HG03064 (cell line): ENCODE measurements around the gene NARF.
"Not testable (repeated sequence)": the region's sequence is repeated elsewhere in the genome, so short reads cannot be mapped to it uniquely, and the experiment has no call there.

Experiments
- ATAC-seq: cut with Tn5 transposase; IDR thresholded peaks from one replicate; pipeline ENCODE4 v1.9.1; 2021; ENCODE audit warnings: low read depth; ENCODE audit not compliant: unreplicated experiment

The NARF gene

DNA sequence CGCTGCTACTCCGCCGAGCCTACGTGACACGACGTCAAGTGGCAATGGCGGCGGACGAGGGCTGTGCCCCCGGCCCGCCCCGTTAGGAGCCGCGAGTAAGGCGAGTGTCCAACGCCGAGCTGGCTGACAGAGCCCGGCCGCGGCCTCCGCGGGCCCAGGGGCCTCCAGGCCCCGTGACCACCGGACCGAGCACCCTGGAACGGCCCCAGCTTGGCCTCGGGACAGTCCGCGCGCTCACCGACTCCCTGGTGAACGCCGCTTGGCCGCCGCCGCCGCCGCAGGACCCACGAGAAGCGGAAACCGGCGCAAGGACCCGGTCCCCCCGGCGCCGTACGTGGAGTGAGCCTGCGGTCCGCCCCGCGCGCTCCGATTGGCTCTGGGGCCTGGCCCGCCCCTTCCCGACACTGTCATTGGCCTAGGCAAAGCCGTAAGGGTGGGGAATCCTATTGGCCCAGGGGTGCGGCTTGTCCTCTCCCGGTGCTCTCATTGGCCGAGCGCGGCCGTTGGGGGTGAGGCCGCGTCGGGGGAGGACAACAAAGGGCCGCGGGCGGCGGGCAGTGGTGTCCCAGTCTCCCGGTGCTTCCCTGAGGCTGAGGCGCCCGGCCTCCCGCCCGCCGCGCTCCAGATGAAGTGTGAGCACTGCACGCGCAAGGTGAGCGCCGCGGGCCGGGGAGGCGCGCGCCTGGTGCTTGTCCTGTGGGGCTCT lies at the start of gene NARF:
Gene NARF, plus strand, starts transcription at position 563 of the 706 bp plus-strand sequence. Its CDS starts 63 bp downstream, at position 626.
- ATAC-seq: peak; percentile 86

DNA sequence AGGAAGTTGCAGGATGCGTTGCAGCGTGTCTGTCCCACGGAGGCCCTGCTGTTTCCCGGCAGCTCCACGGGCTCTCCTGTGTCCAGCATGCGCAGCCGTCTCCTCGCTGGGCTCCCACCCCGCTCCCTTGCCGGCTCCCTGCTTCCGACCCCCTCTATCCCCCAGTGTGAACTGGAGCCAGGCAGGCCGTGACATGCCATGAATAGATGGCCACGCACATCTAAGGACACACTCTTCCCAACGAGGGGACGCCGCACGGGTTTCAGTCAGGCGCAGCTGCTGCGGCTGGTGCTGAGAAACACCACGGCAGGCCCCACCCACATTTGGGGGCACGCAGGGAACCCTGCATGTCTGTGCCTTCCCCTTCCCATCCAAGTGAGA lies 49.6 kb upstream of the NARF start:
- no peak for ATAC-seq

DNA sequence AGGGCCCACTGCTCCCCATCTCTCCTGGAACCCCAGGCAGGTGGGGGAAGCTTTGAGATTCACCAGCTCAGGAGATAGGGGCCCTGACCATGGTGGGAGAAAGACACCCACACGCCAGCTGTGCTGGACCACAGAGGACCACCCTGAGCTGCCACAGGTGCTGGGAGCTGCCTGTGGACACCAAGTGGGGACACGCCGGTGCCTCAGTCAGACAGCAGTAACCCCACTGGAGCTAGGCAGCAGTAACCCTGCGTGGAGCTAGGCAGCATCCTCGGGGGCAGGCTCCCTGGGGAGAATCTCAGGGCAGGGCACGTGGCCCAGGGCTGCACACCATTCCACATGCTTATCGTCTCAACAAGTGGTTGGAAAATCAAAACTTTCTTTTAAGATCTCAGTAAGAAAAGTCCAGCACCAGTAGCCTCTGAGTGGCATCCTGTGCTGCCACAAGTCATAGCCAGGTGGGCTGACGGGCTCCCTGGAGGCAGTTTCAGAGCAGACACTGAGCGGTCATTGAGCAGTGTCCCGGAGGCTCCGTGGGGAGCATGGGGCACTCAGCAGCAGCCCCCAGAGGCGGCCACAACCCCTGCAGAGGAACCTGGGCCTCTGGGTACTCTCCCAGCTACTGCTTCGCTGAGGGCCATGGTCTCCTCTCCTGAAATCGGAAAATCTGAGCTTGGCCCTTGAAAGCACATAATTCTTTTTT lies 48.4 kb upstream of the NARF start:
- no peak for ATAC-seq

DNA sequence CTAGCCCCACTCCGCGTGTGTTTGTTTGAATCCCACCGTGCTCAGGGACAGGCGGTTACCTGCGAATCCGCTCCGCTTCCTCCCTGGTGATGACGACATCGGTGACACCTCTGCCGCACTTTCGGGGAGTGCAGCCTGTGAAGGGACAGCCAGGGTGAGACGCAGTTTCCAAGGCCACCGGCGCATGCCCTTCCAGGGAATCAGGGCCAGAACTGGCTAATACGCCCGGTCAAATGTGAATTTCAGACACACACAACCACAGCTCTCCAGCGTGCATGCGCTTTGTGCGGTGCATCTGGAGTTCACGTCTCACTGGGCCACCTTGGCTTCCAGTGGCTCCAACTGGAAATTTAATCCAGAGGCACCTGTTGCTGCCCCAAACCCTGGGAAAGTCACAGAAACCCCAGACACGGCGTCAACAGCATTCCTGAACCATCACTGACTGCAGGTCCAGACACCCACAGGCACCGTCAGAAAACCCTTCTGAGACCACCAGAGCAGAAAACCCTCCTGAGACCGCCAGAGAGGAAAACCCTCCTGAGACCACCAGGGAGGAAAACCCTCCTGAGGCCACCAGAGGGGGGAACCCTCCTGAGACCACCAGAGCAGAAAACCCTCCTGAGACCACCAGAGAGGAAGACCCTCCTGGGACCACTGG lies 47.0 kb upstream of the NARF start:
- no peak for ATAC-seq

DNA sequence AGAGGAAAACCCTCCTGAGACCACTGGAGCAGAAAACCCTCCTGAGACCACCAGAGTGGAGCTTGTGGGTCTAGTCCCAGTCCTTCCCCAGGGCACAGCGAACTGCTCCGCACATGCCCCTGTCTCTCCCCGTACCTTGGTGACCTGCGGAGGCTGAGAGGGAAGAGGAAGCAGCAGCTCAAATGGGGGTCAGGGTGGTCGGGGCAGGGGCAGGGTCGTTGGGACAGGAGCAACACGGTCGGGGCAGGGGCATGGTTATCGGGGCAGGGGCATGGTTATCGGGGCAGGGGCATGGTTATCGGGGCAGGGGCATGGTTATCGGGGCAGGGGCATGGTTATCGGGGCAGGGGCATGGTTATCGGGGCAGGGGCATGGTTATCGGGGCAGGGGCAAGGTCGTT lies 46.5 kb upstream of the NARF start:
- ATAC-seq: not testable (repeated sequence)

DNA sequence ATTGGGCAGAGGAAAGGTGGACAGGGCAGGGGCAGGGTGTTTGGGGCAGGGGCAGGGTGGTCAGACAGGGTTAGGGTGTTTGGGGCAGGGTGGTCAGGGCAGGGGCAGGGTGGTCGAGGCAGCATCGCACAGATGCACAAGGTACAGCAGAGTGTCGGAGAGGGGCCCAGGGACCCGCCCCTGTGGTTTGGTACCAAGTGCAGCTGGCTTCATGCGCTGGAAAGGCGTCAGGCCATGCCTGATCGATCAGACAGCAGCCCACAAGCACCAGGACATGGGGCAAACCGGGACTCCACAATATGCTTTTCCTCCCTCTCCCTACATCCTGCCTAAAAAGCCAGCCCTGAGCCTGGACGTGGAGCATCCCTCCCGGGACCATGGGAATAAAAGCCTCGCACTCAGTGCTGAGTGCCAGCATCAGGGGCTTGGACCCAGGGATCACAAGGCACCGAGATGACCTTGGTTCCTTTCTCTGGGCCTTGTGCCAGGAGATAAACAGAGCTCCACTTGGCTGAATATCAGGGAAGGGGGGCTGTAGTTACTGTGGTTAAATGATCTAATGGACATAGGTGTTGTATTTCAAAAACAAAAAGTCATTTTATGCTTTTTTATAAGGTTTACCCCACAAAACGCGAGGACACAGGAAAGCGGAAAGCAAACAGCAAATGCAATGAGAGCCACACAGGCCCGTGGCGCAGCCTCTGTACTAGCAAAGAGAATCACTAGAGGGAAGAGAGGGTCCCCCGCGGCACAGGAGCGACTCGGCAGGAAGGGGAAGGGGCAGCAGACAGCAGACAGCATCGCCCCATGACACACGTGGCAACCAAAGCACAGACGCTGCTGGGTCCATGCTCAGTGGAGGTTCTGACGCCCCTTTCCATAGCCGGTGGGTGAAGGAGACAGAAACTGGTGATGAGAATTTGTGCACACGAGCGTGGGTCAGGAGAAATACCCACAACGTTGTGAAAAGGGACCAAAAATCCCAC lies 45.7 kb upstream of the NARF start:
- no peak for ATAC-seq

DNA sequence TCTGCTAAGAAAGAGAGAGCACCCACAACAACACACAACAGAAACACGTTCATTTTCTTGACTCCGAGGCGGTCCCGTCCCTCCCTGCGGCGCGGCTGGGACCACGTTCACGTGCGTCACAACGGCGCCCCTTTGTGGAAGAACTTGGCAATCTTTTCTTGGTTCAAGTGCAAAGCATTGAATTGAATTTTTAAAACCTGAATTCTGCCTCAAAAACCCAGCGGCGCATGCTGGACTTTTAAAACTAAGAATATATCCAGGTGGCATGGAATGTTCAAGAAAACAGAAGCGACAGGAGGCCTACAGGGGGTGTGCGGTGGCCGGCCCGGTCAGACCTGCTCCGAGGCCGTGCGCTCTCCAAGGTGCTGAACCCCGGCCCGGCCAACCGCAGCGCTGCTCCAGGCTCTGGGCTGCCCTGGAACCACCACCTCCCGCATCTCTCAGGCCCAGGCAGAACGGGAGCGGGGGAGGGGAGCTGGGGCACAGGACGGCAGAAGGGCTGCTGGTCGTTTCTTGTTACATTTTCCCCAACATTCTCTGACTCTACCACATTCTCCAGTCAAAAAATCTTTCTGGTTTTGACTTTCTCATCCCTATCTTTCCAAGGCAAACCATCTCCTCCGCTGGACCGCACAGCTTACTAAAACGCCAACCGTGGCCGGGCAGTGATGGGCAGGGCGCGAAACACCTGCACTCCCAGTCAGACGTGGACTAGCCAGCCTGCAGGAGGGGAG lies 43.8 kb upstream of the NARF start:
- no peak for ATAC-seq

DNA sequence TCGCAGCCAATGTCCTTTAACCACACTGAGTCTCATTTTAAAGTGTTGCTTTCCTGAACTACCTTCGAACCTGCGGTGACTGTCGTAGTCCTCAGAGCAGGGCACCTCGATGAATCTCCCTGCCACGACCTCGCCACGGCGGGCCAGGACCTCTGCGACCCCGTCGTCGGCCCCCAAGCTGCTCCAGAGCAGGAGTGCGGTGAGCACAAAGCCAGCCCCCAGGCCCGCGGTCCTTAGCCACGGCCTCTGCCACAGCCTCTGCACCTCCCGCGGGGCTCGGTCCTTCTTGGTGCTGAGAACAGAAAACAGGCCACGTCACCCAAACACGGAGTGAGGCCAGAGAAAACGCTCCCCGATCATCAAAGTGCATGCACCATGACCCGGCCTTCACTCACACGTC lies 43.2 kb upstream of the NARF start:
- ATAC-seq: no peak

DNA sequence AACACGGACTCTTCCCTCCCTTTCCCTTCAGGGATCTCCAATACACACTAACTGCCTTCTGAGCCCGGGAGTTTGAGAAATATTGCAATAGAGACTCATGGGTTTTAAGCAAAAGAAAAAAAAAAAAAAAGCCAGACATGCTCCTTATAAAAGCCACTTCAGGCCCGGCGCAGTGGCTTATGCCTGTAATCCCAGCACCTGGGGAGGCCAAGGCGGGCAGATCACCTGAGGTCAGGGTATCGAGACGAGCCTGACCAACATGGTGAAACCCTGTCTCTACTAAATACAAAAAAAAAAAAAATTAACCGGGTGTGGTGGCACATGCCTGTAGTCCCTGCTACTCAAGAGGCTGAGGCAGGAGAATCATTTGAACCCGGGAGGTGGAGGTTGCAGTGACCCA lies 42.8 kb upstream of the NARF start:
- ATAC-seq: no peak

DNA sequence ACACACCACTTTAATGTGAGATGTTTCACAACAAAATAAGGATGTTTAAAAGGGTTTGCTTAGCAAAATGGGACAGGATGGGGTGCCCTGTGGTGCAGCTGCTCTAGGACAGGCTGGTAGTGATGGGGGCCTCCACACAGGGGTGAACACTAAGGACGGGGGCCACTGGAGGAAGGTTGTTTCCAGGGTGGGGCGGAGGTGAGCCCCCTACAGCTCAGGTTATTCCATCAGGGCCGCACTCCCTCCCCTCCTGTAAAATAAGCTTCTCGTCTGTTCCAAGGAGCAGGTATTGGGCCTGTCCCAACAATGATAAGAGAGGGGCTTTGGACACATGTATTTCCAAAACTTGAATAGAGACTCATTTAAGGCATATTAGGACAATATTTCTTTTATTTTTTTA lies 42.3 kb upstream of the NARF start:
- ATAC-seq: no peak

DNA sequence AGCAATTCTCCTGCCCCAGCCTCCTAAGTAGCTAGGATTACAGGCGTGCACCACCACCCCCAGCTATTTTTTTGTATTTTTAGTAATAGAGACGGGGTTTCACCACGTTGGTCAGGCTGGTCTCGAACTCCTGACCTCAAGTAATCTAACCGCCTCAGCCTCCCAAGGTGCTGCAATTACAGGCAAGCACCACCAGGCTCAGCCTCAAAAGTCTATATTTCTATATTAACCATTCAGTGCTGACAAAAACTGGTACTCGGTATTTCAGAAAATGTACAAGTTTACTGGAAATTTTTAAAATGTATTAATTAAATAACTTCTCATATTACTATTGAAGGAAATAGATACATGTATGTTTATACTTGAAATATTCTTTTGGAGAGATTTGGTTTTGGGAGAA lies 41.8 kb upstream of the NARF start:
- ATAC-seq: no peak

DNA sequence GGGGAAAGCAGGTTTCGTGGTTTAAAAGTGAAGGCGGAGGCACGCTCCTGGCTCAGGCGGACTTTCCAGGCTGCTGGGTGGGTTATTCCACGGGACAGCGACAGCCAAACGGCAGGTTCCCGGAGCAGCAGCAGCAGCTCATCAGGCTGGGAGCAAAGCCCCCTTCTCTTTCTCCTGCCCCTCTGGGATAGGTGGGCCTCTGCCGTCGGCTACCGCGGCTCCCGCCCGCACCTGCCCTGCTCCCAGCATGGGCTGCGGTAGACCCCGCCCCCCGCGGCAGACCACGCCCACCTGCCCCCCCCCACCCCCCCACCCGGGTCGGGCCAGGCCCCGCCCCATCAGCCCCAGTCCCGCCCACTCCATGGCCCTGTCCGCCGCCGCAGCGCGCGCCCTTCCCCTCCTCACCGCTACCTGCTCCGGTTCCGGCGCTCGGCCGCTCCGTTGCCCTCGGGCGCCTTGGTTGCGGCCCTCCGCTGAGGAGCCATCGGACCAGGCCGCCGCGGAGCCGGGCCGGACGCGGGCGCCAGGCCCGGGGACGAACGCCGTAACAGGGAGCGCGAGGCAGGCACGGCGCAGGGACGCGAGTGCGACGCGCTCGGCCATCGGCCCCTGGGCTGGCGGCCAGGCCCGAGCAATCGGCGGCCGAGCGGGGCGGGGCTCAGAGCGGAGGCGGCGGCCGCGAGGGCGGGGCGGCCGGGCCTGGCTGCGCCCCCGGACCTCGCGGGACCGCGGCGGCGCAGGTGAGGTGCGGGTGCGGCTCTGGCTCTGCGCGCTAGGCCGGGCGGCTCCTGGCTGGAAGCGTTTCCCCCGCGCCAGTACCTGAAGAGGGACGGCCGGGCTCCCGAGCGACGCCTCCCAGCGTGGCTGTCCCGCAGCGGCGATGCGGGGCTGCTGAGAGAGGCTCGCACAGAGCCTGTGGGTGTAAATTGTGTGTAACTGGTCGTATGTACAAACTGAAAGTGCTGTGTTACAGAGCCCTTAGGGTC lies 40.2 kb upstream of the NARF start, which contains the start of the genes HEXD and OGFOD3:
Gene HEXD, plus strand, starts transcription at position 347 of the 986 bp plus-strand sequence. CDS start 1,453 bp downstream, outside the sequence.
Gene OGFOD3, minus strand, starts transcription at position 586 of the 986 bp plus-strand sequence. Its CDS starts 101 bp downstream, at position 485.
- peak; percentile 77 for ATAC-seq

DNA sequence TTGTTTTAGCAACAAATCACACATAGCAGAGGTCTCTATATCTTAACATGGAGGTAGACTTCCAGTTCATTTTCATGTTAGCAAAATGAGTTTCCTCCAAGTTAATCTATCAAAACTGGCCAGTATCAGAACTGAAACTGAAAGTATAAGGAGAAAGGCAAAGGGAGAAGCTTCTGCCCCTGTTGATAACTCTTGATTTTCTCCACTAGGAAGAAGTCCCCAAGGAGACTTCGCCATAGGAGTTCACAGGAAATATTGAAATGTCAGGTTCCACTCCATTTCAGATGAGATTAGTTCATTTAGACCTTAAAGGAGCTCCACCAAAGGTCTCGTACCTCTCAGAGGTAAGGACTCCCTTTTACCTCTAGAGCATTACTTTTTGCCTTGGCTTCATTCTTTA lies 39.0 kb upstream of the NARF start:
- no peak for ATAC-seq

DNA sequence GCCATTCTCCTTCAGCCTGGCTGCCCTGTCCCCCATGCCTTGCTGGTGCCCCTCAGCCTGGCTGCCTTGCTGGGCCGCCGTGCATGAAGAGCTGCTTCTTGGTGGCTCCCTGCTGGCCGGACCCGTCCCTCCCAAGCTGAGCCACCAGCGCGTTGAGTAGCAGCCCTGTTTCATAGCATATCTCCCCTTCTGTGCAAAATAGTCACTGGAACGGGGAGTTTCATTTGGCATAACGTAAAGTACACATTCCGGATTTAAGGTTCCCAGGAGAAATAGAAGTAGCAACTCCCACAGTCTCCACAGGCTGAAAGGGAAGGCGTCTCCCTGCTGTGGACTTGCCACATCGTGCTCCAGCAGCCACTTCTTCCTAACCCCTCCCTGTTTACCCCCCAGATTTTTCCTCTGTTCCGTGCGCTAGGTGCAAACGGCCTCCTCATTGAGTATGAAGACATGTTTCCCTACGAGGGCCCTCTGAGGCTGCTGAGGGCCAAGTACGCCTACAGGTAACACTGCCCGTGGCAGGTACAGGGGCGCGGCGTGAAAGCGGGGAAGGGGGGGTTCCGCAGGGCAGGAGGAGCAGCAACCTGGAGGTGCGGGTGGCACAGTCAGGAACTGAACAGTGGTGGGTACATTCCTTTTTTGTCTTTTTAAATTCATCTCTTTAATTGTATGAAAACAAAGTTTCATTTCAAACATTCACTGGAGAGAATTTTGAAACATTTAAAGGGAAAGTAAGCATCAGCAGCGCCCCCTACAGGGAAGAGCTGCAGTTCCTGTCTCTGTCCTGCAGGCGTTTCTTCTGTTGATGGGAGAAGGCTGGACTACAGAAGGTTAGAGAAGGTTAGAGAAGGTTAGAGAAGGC lies 34.3 kb upstream of the NARF start:
- no peak for ATAC-seq

DNA sequence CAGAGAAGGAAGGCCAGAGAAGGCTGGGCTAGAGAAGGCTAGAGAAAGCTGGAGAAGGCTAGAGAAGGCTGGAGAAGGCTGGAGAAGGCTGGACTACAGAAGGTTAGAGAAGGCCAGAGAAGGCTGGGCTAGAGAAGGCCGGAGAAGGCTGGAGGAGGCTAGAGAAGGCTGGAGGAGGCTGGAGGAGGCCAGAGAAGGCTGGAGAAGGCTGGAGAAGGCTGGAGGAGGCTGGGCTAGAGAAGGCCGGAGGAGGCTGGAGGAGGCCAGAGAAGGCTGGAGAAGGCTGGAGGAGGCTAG lies 33.7 kb upstream of the NARF start:
- ATAC-seq: no peak

DNA sequence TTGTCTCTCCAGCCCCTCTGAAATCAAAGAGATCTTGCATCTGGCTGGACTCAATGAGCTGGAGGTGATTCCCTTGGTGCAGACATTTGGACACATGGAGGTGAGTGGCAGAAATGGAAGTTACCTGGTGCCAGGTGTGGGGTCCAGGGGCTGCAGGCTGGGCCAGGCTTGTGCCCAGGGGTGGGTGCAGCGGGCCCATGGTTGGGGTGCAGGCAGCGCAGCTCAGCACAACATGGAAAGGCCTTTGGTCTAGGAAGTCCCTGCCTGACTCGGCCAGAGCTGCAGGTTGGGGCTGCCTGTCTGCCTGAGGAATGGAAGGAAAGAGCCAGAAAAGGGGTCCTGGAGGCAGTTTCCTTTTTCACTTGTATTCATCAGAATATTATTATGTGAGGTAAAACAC lies 30.0 kb upstream of the NARF start:
- ATAC-seq: no peak

DNA sequence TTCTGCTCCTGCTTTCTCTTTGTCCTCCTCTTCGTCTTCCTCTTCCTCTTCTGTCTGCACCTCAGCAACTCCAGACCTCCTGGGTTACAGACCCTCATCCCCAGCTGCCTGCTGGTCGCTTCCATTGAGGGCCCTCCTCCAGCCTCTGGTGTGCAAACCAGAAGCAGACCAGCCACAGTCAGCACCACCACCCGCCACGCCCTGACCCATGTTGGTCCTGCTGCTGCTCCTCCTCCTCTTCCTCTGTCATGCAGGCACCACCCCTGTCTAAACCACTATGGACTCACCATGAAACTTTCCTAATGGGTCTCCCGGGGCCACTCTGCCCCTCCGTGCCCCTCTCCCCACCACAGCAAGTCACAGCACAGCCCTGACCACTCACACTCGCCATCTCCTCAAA lies 28.7 kb upstream of the NARF start:
- ATAC-seq: no peak

DNA sequence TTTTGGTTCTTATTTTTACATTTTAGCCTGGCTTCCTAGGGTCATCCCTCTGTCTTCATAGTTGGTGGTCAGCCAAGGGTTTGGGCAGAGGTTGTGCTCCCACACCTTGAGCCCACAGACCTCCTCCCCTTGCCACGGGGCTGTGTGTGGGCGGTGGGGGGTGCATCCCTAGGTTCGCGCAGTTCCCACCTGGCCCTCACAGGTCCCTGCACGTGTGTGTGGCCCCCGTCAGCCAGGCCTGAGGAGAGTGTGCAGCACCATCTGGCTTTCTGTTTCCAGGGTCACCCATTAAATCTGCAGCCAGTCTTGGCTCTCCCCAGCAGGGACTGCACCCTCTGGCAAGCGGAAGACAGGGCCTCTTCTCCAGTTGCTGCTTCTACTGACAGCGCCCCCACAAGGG lies 26.5 kb upstream of the NARF start:
- ATAC-seq: no peak
